ENCODE results near the gene WDR12. TPM values are rescaled to one million over a fixed set of nuclear protein-coding genes. Genes with fewer than 3 reads are reported as not detected.
"Not testable (repeated sequence)": the region's sequence is repeated elsewhere in the genome, so short reads cannot be mapped to it uniquely, and the experiment has no call there.

The WDR12 gene
- total RNA-seq, 1 donor = 8.3 TPM

- not testable (repeated sequence) for DNase-seq (ENCODE audit: low read depth in 2 of 3, low spot score in 2 of 3)
These were observed 6.0 kb downstream of the WDR12 start for GRCh38 chr2:202905507-202905906.

DNA sequence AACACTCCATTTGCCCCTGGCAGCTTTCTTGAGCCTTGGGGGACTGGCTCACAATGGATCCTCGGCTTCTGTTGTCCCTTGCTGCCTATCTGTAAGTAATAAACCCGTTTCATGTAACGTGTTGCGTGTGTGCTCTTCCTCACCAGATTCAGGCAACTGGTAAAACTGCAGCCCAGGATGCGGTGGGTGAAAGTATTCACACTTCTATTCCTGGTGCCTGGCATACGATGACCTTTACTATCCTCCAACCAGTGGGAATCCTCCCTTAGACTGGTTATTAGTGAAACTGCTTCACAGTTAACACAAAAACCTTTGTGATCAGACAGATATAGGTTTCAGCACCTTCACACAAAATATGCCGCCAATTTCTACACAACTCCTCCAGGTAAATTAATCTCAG is 26.3 kb downstream of the WDR12 start:
- DNase-seq (ENCODE audit: low read depth in 2 of 3, low spot score in 2 of 3) = no peak

DNA sequence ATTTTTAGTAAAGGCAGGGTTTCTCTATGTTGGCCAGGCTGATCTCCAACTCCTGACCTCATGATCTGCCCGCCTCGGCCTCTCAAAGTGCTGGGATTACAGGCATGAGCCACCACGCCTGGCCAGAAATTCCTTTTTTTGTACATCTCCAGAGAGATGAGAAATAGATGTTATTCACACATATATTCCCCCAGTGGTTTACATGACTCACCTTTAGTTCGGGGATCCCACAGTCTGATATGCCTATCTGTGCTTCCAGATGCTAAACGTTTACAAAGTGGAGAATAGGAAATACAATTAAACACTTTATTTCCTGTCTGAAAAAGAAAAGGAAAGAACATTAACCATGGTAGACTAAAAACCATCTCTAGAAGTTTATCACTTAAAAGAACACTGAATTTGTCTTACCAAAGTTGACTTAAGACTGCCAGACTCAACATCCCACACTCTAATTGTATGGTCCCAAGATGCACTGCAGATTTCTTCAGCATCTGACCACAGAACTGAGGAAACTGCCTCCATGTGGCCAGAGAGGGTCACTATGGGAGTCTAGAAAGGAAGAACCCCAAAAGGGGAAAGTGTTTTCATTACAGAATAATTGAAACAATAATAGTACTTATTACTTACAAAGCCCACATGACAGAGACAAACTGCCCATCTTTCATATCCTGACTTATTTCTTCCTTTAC is 27.3 kb downstream of the WDR12 start:
- no peak for DNase-seq (ENCODE audit: low read depth in 2 of 3, low spot score in 2 of 3)

DNA sequence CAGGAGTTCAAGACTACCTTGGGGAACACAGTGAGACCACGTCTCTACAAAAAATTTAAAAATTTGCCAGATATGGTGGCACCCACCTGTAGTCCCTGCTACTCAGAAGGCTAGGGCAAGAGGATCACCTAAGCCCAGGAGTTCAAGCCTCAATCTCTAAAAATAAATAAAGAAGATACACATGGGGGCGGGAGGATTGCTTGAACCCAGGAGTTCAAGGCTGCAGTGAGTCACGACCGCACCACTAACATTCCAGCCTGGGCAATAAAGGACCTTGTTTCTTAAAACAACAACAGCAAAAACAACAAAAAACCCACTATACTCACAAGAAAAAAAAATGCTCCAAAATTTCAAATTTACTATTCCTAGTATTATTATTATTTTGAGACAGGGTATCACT is 29.9 kb downstream of the WDR12 start:
- DNase-seq (ENCODE audit: low read depth in 2 of 3, low spot score in 2 of 3) = no peak

DNA sequence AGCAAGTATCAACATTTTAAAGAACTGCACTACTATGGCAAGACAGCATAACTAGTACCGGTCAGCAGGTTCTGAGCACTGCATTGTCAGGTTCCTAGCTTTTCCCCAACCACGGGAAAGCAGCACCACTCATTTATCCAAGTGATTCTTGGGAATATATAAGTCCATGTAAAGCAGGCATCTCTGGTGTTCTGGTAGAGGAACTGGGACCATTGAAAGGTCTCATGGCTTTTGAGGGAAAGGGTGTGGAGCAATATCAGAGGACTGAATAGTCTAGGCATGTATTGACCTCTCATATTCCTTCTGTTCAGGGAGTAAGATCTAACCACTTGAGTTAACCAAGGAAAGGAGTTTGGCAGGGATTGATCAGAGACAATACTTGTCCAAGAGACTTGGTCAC is 33.8 kb downstream of the WDR12 start:
- no peak for DNase-seq (ENCODE audit: low read depth in 2 of 3, low spot score in 2 of 3)

GRCh38 chr2:202871300-202872141 is 40.0 kb downstream of the WDR12 start, which contains the start of gene ICA1L:
Gene ICA1L (minus strand): TSS chr2:202871766. CDS start chr2:202829009, 42,757 bp downstream.
- DNase-seq (ENCODE audit: low read depth in 2 of 3, low spot score in 2 of 3) = peak; percentile 10 to 73 (median 64)

DNA sequence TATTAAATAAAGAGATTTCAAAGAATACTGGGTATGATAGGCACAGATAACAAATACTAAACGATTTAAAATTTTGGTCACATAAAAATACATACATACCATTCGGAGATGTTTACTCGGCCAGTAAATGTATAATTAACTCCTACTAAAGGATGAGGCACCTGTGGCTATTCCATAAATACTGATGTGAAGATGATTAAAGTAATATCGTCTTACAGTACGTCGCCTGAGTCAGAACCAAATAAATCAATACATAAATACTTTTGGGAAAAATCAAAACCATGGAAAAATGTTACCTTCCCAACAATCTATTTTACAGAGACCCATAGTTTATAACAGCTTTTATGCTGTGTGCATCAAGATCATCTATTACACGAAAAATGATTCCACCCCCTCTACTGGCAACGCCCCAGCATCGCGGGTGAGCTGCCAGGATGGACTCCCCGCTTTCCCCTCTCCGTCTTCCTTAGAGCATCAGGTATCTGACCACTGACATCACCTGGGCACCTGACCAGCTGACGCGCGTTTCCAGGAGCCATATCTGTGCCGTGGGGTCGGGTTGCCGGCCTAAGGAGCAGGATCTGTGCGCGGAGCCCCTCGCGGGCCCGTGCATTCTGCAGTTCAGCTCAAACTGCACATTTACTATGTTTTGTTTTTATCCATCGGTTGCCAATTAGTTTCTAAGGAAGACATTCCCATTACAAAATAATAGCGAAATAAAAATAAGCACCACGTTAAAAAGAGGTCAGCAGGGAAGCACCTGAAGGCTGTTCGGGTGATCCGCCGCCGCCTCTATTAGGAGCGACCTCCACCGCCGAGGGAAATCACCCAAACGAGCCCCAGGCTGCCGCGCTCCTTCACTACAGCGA is 40.8 kb downstream of the WDR12 start:
- peak; percentile 32 to 73 (median 67) for DNase-seq (ENCODE audit: low read depth in 2 of 3, low spot score in 2 of 3)

DNA sequence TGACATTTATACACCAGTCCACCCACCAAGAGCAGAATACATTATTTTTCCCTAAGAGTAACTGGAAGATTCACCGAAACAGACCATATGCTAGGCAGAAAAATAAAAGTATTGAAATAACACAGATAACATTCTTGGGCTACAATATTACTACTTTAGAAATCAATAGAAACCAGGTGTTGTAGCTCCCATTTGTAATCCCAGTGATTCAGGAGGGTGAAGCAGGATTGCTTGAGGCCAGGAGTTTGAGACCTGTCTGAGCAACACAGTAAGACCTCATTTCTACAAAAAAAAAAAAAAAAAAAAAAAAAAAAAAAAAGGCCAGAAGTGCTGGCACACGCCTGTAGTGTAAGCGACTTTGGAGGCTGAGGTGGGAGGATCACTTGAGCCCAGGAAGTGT is 49.5 kb downstream of the WDR12 start:
- DNase-seq (ENCODE audit: low read depth in 2 of 3, low spot score in 2 of 3) = no peak

- no peak for DNase-seq (ENCODE audit: low read depth in 2 of 3, low spot score in 2 of 3)
These were observed 52.9 kb downstream of the WDR12 start for GRCh38 chr2:202858601-202859000.

- DNase-seq (ENCODE audit: low read depth in 2 of 3, low spot score in 2 of 3) = not testable (repeated sequence)
These were observed 62.1 kb downstream of the WDR12 start for GRCh38 chr2:202849343-202849742.

DNA sequence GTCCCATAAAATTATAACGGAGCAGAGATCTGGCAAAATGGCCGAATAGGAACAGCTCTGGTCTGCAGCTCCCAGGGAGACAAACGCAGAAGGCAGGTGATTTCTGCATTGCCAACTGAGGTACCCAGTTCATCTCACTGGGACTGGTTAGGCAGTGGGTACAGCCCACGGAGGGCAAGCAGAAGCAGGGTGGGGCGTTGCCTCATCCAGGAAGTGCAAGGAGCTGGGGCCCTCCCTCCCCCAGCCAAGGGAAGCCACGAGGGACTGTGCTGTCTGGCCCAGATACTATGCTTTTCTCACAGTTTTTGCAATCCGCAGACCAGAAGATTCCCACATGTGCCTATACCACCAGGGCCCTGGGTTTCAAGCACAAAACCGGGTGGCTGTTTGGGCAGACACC is 62.7 kb downstream of the WDR12 start:
- DNase-seq (ENCODE audit: low read depth in 2 of 3, low spot score in 2 of 3) = no peak

DNA sequence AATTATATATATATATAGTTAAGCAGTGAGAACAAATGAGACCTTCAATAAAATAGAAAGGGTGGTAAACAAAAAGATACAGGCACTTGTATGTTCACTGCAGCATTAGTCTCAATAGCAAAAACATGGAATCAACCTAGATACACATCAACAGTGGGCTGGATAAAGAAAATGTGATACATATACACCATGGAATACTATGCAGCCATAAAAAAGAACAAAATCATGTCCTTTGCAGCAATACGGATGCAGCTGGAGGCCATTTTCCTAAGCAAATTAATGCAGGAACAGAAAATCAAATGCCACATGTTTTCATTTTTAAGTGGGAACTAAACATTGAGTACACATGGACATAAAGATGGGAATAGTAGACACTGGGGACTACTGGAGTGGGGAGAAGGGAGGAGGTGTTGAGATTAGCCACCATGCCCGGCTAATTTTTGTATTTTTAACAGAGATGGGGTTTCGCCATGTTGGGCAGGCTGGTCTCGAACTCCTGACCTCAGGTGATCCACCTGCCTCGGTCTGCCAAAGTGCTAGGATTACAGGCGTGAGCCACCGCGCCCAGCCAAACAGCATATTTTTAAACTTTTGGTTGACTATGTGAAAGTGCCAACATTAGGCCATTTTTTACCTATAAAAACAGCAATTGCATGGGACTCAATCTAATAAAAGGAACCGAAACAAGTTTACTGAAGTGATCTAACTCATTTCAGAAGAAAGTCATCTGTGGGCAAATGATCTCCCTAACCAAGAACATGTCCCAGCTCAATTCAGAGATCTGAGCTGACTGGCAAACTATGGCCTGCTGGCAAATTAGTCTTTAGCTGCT is 63.6 kb downstream of the WDR12 start:
- no peak for DNase-seq (ENCODE audit: low read depth in 2 of 3, low spot score in 2 of 3)

- DNase-seq (ENCODE audit: low read depth in 2 of 3, low spot score in 2 of 3) = no peak
These were observed 66.8 kb downstream of the WDR12 start for GRCh38 chr2:202844656-202845055.

GRCh38 chr2:202842690-202843089 is 68.8 kb downstream of the WDR12 start:
- no peak for DNase-seq (ENCODE audit: low read depth in 2 of 3, low spot score in 2 of 3)

- DNase-seq (ENCODE audit: low read depth in 2 of 3, low spot score in 2 of 3) = no peak
These were observed 70.2 kb downstream of the WDR12 start for GRCh38 chr2:202841090-202841867.

GRCh38 chr2:202831242-202832220 is 79.9 kb downstream of the WDR12 start:
- DNase-seq (ENCODE audit: low read depth in 2 of 3, low spot score in 2 of 3) = peak in 2 of 3 donors; percentile 67 to 86

GRCh38 chr2:202824901-202825300 is 86.6 kb downstream of the WDR12 start:
- DNase-seq (ENCODE audit: low read depth in 2 of 3, low spot score in 2 of 3) = no peak

Measured in hematopoietic multipotent progenitor cell (in vitro differentiated cells).